DOHH2 (cell line): Measurements from ENCODE around the gene ARID1A.

Source experiments
- H3F3A ChIP-seq: fragments of 200-600 bp; sonication (generic), shearing (Covaris generic); 2 replicates; pipeline ENCODE4 v1.6.0; 2016; ENCODE audit warnings: antibody characterized with exemption, mild to moderate bottlenecking; ENCODE audit not compliant: control insufficient read depth, insufficient read depth
- H3K27ac ChIP-seq: fragments of 200-600 bp; sonication (generic); 2 replicates; pipeline ENCODE4 v1.5.1; 2014; ENCODE audit warnings: low read depth, mild to moderate bottlenecking, low read length, moderate library complexity
- H3K27me3 ChIP-seq: fragments of 200-600 bp; sonication (generic); 2 replicates; pipeline ENCODE4 v1.6.1; 2014; ENCODE audit warnings: mild to moderate bottlenecking, low read length, mixed read lengths; ENCODE audit not compliant: control insufficient read depth
- H3K36me3 ChIP-seq: fragments of 200-600 bp; sonication (generic); 2 replicates; pipeline ENCODE4 v1.6.1; 2014; ENCODE audit warnings: mild to moderate bottlenecking, low read length, moderate library complexity, mixed read lengths; ENCODE audit not compliant: control insufficient read depth
- H3K4me1 ChIP-seq: fragments of 200-600 bp; sonication (generic); 2 replicates; pipeline ENCODE4 v1.6.1; 2014; ENCODE audit warnings: mild to moderate bottlenecking, low read length, mixed read lengths; ENCODE audit not compliant: control insufficient read depth
- H3K4me2 ChIP-seq: fragments of 200-600 bp; sonication (generic); 2 replicates; pipeline ENCODE4 v1.6.0; 2014; ENCODE audit warnings: mild to moderate bottlenecking, low read length, moderate library complexity
- H3K4me3 ChIP-seq: fragments of 200-600 bp; sonication (generic); 2 replicates; pipeline ENCODE4 v1.5.1; 2014; ENCODE audit warnings: mild to moderate bottlenecking, low read length, mixed read lengths
- H3K79me2 ChIP-seq: fragments of 200-600 bp; sonication (generic); 2 replicates; pipeline ENCODE4 v1.6.1; 2014; ENCODE audit warnings: mild to moderate bottlenecking, low read length, mixed read lengths; ENCODE audit not compliant: control insufficient read depth
- H3K9me2 ChIP-seq: fragments of 200-600 bp; sonication (generic); replicated peaks from 2 replicates; pipeline ENCODE4 v1.6.1; 2014; ENCODE audit warnings: mild to moderate bottlenecking, low read length, mixed read lengths; ENCODE audit not compliant: control insufficient read depth
- H3K9me3 ChIP-seq: fragments of 200-600 bp; sonication (generic); 2 replicates; pipeline ENCODE4 v1.6.1; 2014; ENCODE audit warnings: antibody characterized with exemption, low read length, mixed read lengths; ENCODE audit not compliant: control insufficient read depth, insufficient read depth
- H4K20me1 ChIP-seq: fragments of 200-600 bp; sonication (generic); 2 replicates; pipeline ENCODE4 v1.6.0; 2014; ENCODE audit warnings: low read depth, mild to moderate bottlenecking, antibody characterized with exemption, low read length, moderate library complexity; ENCODE audit not compliant: control insufficient read depth, insufficient read depth
- CTCF ChIP-seq: fragments of 200-600 bp; sonication (generic); IDR thresholded peaks from one replicate; pipeline ENCODE4 v1.5.1; 2014; ENCODE audit warnings: antibody characterized with exemption, mild to moderate bottlenecking, low read depth, low read length; ENCODE audit not compliant: poor library complexity, severe bottlenecking
- EZH2phosphoT487 ChIP-seq: fragments of 200-600 bp; sonication (generic); IDR thresholded peaks from 2 replicates; pipeline ENCODE4 v1.6.1; 2017; ENCODE audit warnings: borderline replicate concordance, mild to moderate bottlenecking, antibody characterized with exemption, low read length, moderate library complexity, mixed read lengths

Gene ARID1A

GRCh38 chr1:26734501-26735058 is 38.8 kb downstream of the ARID1A start:
- Histone ChIP-seq H3K4me2 (no peak overlapping the region), H3K27ac (no peak overlapping the region), H3K4me1 (peaks cover 23% of the 10 kb centered on the region), H3K4me3 (no peak overlapping the region), H3K9me3 (no peaks in the 10 kb centered on the region), H3K27me3 (no peaks in the 10 kb centered on the region), H3K79me2 (peaks cover 80% of the 10 kb centered on the region), H4K20me1 (no peaks in the 10 kb centered on the region), H3K36me3 (peaks cover 86% of the 10 kb centered on the region), H3F3A (peaks cover 12% of the 10 kb centered on the region), H3K9me2 (no peaks in the 10 kb centered on the region)
- TF ChIP-seq CTCF, result no peak
- no peak for TF ChIP-seq EZH2phosphoT487

- Histone ChIP-seq H3K27me3 (no peaks in the 10 kb centered on the region), H3K27ac (peak overlapping the region; percentile 93), H3F3A (peaks cover 44% of the 10 kb centered on the region), H4K20me1 (no peaks in the 10 kb centered on the region), H3K4me2 (peak overlapping the region; percentile 35), H3K4me1 (peaks cover 71% of the 10 kb centered on the region), H3K36me3 (peaks cover 86% of the 10 kb centered on the region), H3K4me3 (no peak overlapping the region), H3K9me2 (no peaks in the 10 kb centered on the region), H3K79me2 (peaks cover 80% of the 10 kb centered on the region), H3K9me3 (no peaks in the 10 kb centered on the region)
- TF ChIP-seq CTCF (no peak), EZH2phosphoT487 (no peak)
Observed at GRCh38 chr1:26739329-26739914, 43.6 kb downstream of the ARID1A start.

GRCh38 chr1:26740023-26740634 is 44.3 kb downstream of the ARID1A start:
- H4K20me1 ChIP-seq, result no peaks in the 10 kb centered on the region
- TF ChIP-seq EZH2phosphoT487 (no peak), CTCF (no peak)
- H3K4me2 ChIP-seq, result peak overlapping the region; percentile 27
- peaks cover 82% of the 10 kb centered on the region for H3K79me2 ChIP-seq
- no peaks in the 10 kb centered on the region for H3K27me3 ChIP-seq
- H3K27ac ChIP-seq, result peak overlapping the region; percentile 93
- H3K4me3 ChIP-seq, result no peak overlapping the region
- peaks cover 78% of the 10 kb centered on the region for H3K4me1 ChIP-seq
- no peaks in the 10 kb centered on the region for H3K9me2 ChIP-seq
- peaks cover 87% of the 10 kb centered on the region for H3K36me3 ChIP-seq
- peaks cover 45% of the 10 kb centered on the region for H3F3A ChIP-seq
- no peaks in the 10 kb centered on the region for H3K9me3 ChIP-seq
